ENCODE measurements around the gene RBM12.
"Not testable (repeated sequence)": the region's sequence is repeated elsewhere in the genome, so short reads cannot be mapped to it uniquely, and the experiment has no call there.

RBM12 gene

DNA sequence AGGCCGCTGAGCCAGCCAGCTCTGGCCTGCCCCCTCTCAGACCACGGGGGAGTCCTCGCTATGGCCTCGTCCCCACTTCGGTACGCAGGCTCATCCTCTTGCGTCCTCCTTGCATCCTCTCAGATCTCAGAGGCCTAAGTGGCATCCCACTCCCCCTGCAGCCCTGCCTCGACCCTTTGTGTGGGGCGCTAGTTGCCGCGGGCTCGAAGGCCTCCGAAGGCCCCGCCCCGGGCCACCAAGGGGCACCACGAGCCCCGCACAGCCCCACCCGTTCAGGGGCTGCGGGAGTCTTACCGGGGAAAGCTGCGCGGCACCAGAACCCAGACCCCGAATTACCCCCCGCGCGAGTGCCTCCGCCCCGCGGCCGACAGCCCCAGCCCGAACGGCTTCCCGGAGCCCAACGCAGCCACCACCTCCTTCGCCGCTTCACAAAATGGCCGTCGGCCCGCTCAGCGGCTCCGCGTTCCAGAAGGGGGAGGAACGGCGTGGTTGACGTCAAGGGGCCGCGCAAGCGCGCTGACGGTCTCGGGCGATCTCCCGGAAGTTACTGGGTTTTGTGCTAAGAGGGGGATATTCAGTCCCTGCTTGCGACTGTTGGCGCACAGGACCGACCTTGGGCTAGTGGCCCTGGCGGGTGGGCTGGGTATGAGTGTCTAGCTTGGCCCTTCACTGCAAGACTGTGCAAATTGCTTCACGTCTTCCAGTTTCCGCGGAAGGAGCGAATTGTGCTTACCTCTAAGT, at the start of gene RBM12, which contains the start of gene CPNE1:
RBM12 (minus strand) TSS at position 435 of the 741 bp plus-strand sequence. CDS start 9,578 bp downstream, outside the sequence.
CPNE1 (minus strand) TSS at position 435 of the 741 bp plus-strand sequence. CDS start 31,977 bp downstream, outside the sequence.
- peak; percentile 75 for DNase-seq (ENCODE audit: low read depth, low spot score)

- DNase-seq (ENCODE audit: low read depth, low spot score), result no peak
These were observed 49.4 kb upstream of the RBM12 start for GRCh38 chr20:35714127-35714526.

GRCh38 chr20:35713120-35713519, 48.4 kb upstream of the RBM12 start:
- DNase-seq (ENCODE audit: low read depth, low spot score), result not testable (repeated sequence)

- no peak for DNase-seq (ENCODE audit: low read depth, low spot score)
These were observed 47.0 kb upstream of the RBM12 start for GRCh38 chr20:35711588-35712209.

GRCh38 chr20:35710884-35711587, 46.3 kb upstream of the RBM12 start:
- no peak for DNase-seq (ENCODE audit: low read depth, low spot score)

DNA sequence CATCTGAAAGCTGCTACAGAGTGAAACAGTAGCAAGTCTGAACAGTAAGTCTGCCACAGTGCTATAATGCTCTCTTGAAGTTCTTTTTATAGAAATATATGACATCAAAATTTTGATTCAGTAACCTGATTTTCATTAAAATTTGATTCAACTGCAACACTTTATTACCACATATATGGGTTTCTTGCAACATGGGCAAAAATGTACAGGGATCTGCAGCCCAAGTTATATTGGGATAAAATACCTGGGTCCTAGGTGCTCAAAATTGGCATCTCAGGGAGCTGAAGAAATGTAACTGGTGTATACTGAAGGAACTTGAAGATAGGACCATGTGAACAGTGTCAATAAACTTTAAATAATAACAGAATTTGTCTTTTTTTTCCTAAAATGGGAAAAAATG, 45.3 kb upstream of the RBM12 start:
- DNase-seq (ENCODE audit: low read depth, low spot score), result no peak

- no peak for DNase-seq (ENCODE audit: low read depth, low spot score)
These were observed 44.6 kb upstream of the RBM12 start for GRCh38 chr20:35709259-35709658.

GRCh38 chr20:35708502-35708901, 43.8 kb upstream of the RBM12 start:
- no peak for DNase-seq (ENCODE audit: low read depth, low spot score)

DNA sequence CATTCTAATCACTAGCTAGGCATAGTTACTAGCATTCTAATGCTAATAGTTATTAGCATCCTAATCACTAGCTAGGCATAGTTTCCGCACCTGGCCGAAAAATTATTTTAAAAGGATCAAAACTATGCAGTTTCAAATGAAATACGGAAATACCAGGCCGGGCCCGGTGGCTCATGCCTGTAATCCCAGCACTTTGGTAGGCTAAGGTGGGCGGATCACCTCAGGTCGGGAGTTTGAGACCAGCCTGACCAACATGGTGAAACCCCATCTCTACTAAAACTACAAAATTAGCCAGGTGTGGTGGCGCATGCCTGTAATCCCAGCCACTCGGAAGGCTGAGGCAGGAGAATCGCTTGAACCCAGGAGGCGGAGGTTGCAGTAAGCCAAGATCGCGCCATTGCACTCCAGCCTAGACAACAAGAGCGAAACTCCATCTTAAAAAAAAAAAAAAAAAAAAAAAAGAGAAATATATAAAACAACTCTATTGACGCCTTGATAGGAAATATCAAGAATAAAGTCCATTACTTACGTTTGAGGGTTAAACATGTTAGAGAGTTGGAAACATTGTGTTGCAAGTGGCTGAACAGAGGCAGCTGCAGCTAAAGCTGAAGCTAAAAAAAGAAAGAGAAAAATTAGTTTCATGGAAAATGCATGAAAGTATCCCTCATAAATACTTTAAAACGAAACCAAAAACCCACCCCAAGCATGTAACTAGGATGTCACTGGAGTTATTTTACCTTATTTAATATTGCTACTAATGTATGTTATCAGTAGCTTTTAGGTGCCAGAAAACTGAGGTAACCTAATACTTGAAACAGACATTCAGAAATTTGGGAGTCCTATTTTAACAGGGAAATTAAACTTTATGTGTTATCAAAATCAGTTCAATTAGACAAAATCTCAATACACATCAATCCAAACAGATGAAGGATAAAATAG, 42.2 kb upstream of the RBM12 start:
- not testable (repeated sequence) for DNase-seq (ENCODE audit: low read depth, low spot score)

GRCh38 chr20:35705894-35706293, 41.2 kb upstream of the RBM12 start:
- not testable (repeated sequence) for DNase-seq (ENCODE audit: low read depth, low spot score)

GRCh38 chr20:35704514-35705261, 40.0 kb upstream of the RBM12 start:
- DNase-seq (ENCODE audit: low read depth, low spot score), result no peak

- no peak for DNase-seq (ENCODE audit: low read depth, low spot score)
These were observed 38.4 kb upstream of the RBM12 start for GRCh38 chr20:35702824-35703695.

GRCh38 chr20:35702051-35702823, 37.5 kb upstream of the RBM12 start:
- no peak for DNase-seq (ENCODE audit: low read depth, low spot score)

DNA sequence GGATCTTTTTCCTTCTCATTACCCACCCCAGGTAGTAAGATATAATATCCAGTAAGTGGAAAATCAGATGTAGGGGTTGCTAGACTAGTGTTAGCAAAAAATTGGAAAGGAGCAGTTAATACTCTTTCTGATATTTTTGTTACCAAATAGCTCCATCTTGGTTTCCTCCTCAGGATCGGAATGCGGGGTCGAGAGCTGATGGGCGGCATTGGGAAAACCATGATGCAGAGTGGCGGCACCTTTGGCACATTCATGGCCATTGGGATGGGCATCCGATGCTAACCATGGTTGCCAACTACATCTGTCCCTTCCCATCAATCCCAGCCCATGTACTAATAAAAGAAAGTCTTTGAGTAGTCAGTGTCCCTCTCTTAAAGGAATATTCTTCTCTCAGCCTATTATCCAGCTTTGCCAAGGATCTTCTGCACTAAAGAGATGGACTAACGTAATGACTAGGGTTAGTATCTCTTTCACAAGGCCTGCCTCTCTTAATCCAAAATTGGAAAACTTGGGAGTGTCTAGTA, 36.0 kb upstream of the RBM12 start:
- no peak for DNase-seq (ENCODE audit: low read depth, low spot score)

DNA sequence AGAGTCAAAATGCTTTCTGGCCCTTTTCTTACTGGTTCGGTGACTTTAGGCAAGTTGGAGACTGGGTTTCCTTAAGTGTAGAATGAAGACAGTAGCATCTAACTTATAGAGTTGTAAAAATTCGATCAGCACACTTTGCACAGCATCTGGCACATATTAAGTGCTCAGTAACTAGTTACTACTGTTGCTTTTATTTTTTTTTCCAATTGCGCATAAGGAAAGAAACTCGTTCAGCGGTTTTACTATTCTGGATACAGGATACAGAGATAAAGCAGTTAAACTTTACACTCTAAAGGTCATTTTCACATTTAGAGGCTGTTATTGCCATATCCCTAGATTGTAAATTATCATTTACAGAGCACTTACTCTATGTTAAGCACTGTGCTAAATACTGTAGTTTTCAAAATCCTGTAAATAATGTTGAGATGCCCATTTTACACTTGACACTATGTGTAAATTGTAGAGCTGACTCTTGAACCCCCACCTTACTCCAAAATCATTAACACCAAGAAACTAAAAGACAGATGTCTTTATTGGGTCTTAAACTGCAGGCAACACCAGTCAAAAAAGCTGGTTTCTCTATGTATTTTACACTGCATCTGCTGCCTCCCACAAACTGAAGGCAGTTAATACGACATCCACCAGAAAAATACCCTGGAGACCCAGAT, 35.4 kb upstream of the RBM12 start:
- no peak for DNase-seq (ENCODE audit: low read depth, low spot score)

DNA sequence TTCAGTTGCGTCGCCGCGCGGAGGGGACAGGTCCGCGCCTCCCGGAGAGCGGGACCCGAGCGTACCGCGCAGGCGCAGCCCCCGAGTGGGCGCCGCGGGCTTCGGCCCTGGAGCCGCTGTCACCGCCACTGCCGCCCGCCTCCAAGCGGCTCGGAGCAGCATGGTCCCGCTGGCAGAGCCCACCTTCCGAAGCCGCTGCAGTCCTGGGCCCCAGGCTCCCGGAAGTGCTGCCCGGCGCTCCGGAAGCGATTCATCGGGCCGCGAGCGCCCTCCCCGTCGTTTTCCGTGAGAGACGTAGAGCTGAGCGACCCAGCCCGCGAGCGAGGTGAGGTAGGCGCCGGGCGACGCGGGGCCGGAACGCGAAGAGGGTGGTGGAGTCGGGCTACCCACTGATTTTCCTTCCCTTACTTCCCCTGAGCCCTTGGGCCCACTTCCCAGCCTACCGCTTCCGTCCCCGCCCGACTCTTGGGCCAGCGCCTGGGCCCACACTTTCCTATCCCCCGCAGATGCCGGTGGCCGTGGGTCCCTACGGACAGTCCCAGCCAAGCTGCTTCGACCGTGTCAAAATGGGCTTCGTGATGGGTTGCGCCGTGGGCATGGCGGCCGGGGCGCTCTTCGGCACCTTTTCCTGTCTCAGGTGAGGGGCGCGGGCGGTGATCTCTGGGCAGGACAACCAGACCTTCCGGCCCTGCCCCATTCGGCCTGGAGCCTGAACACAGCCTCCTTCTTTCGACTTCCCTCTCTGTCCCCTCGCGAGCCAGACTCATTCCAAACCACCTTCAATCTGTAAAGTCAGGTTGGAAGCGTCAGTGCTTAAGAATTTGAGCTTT, 34.6 kb upstream of the RBM12 start, which contains the start of the genes NFS1 and ROMO1:
NFS1 (minus strand) TSS at position 226 of the 830 bp plus-strand sequence; CDS start at position 162, 64 bp downstream.
ROMO1 (plus strand) TSS at position 279 of the 830 bp plus-strand sequence; CDS start at position 507, 228 bp downstream.
- DNase-seq (ENCODE audit: low read depth, low spot score), result peak; percentile 38
